Neural cell (in vitro differentiated cells): Measurements from ENCODE around the gene RAB13.

Source experiments
- CTCF ChIP-seq: fragments of 450-650 bp; IDR thresholded peaks from 2 replicates; pipeline ENCODE4 v1.5.1; 2014; ENCODE audit warnings: antibody characterized with exemption, mild to moderate bottlenecking, moderate library complexity; ENCODE audit not compliant: poor library complexity, severe bottlenecking
- EP300 ChIP-seq: fragments of 450-650 bp; conservative IDR thresholded peaks from 2 replicates; pipeline ENCODE4 v1.6.1; 2014; ENCODE audit warnings: antibody characterized with exemption, mild to moderate bottlenecking, moderate library complexity; ENCODE audit not compliant: poor library complexity, severe bottlenecking
- EZH2 ChIP-seq: fragments of 200-600, 300-800 bp; shearing (Covaris generic), sonication (generic); IDR thresholded peaks from 2 replicates; pipeline ENCODE4 v1.6.1; 2014; ENCODE audit warnings: antibody characterized with exemption, low read length, borderline replicate concordance, mild to moderate bottlenecking; ENCODE audit not compliant: insufficient read depth, poor library complexity, severe bottlenecking
- POLR2AphosphoS5 ChIP-seq: IDR thresholded peaks from 2 replicates; pipeline ENCODE4 v1.6.1; 2012
- RAD21 ChIP-seq: fragments of 450-650 bp; conservative IDR thresholded peaks from 2 replicates; pipeline ENCODE4 v1.6.1; 2014; ENCODE audit warnings: antibody characterized with exemption, mild to moderate bottlenecking, moderate library complexity
- SMC3 ChIP-seq: fragments of 450-650 bp; conservative IDR thresholded peaks from 2 replicates; pipeline ENCODE4 v1.6.1; 2014; ENCODE audit warnings: antibody characterized with exemption, mild to moderate bottlenecking, moderate library complexity; ENCODE audit not compliant: poor library complexity
- TAF1 ChIP-seq: IDR thresholded peaks from 2 replicates; pipeline ENCODE4 v1.6.1; 2012; ENCODE audit warnings: low read depth
- TF ChIP-seq, protein P1 (sequence below): IDR thresholded peaks from 2 replicates; pipeline ENCODE4 v1.6.1; 2012; ENCODE audit warnings: borderline replicate concordance

DNA sequence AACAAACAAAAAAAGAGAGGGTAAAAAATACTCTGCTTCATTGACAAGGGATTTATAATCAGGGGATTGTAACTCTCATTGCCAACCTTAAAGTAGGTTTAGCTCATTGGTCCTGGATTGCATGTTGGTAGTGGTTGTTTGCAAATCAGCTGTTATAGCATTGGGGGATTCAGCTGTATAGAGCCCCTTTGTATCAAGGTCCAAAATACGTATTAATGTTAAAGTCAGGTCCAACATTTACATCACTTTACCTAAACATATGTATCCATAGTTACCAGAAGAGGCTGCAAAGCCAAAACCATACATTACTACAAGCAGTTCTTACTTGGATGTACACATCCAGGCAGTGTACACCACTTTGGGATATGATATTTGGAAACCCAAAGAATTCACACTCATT, 33.8 kb upstream of the RAB13 start:
- no peak for TF ChIP-seq TAF1
- TF ChIP-seq CTCF: no peak
- no peak for TF ChIP-seq EZH2
- no peak for TF ChIP-seq RAD21
- no peak for TF ChIP-seq EP300
- TF ChIP-seq, protein P1, sequence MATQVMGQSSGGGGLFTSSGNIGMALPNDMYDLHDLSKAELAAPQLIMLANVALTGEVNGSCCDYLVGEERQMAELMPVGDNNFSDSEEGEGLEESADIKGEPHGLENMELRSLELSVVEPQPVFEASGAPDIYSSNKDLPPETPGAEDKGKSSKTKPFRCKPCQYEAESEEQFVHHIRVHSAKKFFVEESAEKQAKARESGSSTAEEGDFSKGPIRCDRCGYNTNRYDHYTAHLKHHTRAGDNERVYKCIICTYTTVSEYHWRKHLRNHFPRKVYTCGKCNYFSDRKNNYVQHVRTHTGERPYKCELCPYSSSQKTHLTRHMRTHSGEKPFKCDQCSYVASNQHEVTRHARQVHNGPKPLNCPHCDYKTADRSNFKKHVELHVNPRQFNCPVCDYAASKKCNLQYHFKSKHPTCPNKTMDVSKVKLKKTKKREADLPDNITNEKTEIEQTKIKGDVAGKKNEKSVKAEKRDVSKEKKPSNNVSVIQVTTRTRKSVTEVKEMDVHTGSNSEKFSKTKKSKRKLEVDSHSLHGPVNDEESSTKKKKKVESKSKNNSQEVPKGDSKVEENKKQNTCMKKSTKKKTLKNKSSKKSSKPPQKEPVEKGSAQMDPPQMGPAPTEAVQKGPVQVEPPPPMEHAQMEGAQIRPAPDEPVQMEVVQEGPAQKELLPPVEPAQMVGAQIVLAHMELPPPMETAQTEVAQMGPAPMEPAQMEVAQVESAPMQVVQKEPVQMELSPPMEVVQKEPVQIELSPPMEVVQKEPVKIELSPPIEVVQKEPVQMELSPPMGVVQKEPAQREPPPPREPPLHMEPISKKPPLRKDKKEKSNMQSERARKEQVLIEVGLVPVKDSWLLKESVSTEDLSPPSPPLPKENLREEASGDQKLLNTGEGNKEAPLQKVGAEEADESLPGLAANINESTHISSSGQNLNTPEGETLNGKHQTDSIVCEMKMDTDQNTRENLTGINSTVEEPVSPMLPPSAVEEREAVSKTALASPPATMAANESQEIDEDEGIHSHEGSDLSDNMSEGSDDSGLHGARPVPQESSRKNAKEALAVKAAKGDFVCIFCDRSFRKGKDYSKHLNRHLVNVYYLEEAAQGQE: no peak
- TF ChIP-seq SMC3: no peak
- TF ChIP-seq POLR2AphosphoS5: no peak
